ENCODE measurements around the gene SLC5A1.
"Not testable (repeated sequence)": the region's sequence is repeated elsewhere in the genome, so short reads cannot be mapped to it uniquely, and the experiment has no call there.

Gene SLC5A1

DNA sequence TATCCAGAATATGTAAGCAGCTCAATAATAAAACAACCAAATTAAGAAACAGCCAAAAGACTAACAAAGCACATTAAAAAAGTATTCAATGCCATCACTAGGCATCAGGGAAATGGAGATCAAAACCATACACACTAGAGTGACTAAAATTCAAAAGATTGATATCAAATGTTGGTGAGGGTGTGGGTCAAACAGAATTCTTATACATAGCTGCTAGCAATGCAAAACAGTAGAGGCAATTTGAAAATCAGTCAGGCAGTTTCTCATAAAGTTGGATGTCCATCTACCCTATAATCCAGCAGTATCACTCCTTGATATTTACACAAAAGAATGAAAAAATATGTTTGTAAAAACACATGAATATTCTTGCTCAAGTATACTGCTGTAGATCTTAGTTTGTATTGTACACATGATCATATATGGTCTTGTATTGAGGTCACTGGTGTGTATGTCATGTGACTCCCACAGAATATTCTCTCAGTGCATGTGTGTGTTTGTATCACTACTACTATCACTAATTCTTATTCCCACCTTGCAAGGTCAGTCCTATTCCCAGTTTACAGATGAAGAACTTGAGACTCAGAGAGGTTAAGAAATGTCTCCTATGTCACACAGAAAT is 54.9 kb downstream of the SLC5A1 start:
- no peak for DNase-seq

DNA sequence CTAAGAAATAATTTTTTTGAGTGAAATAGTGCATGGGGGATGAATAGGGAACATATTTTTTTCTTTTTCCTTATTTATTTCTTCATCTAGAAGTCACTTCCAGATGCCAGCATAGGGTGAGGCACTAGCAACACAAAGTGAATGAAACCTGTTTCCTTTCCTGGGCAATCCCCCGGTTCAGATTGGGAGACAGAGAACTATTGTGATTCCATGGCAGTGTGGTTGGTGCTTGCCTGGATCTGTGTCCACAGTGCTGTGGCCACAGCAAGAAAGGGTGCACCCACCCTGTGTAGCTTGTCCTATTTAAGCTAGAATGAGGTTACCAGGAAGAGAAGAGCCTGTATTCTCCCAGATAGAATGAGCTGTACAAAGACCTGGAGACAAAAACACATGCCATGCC is 57.6 kb downstream of the SLC5A1 start:
- DNase-seq = no peak

GRCh38 chr22:32103658-32104315 is 60.7 kb downstream of the SLC5A1 start:
- no peak for DNase-seq

DNA sequence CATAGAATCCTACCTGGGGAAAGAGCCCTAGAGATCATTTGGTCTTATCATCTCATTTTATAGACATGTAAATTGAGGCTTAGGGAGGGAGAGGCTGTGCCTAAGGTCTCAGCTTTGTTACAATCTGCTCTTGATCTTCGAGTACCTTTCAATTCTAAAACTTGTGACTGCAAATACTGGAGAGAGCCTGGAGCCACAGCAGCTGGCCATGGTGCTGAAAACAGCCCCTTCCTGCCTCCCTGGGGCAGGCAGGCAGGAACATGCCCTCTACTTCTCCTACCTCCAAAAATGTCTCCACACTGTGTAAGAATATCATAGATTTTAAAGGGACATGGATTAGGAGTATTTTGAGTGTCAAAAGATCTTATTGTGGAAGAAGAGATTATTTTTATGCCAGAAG is 63.9 kb downstream of the SLC5A1 start:
- no peak for DNase-seq

DNA sequence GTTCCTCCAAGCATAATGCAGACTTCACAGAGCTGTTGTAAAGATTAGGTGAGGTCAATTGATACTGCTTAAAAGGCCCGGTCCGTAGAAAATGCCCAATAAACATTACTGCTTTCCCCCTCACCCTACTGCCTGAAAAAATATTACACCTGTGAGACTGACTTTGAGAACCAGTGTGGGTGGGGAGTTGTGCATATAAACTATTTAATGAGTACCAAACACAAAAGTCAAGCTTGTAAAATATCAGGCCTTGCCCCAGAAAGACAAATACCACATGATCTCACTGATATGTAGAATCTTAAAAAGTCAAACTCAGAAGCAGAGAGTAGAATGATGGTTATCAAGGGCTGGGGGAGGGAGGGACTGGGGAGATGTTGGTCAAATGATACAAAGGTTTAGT is 69.3 kb downstream of the SLC5A1 start:
- no peak for DNase-seq

DNA sequence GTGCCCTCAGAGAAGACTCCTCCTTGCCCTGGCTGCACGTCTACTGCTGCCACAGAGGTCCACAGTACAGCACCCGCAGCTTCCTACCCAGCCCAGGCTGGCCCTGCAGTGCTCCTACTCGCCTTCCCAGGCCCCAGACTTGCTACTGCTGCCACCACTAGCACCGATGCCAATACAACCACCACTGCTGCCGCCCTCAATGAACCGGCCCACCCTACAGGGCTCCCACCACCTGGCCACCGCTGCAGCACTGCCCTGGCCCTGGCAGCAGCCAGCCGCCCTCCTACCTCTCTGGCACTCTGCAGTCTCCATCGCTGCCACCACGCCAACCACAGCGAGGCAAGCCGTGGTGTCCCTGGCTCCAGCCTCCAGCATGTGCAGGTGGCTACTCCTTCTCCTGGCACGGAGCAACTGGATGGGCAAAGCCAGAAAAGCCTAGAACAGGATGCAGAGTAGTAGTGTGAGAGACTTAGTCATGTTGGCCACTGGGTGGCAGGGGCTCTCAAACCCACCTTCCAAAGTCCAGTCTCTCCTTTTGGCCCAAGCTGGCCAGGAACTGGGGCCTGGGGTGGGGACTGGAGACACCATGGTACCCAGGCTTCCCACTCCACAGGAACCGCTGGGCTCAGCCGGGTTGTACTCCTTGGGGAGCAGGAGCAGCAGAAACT is 76.6 kb downstream of the SLC5A1 start:
- no peak for DNase-seq

GRCh38 chr22:32120603-32121002 is 77.5 kb downstream of the SLC5A1 start:
- no peak for DNase-seq

- DNase-seq = no peak
Observed at GRCh38 chr22:32122899-32123298, 79.8 kb downstream of the SLC5A1 start.

GRCh38 chr22:32123657-32124056 is 80.6 kb downstream of the SLC5A1 start:
- no peak for DNase-seq

DNA sequence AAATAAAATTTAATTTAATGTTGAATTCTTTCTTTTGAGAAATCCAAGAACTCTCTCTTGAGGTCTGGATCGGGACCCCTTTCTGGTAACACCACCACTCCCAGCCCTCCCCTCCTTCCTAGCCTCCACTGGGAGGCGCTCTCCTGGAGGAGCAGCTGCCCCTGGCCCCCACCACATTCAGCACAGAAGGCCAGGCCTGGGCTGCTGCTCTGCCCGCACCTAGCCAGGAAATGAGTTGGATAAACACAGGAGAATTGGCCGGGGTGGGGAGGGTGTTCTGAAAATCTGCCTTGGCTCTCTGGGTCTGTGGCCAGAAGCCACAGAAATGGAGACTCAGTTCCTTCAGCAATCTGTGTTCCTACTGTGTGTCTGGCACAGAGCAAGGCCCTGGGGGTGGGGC is 84.8 kb downstream of the SLC5A1 start:
- DNase-seq = no peak

- no peak for DNase-seq
Observed at GRCh38 chr22:32130464-32130863, 87.4 kb downstream of the SLC5A1 start.

GRCh38 chr22:32132126-32132525 is 89.1 kb downstream of the SLC5A1 start:
- DNase-seq = no peak

DNA sequence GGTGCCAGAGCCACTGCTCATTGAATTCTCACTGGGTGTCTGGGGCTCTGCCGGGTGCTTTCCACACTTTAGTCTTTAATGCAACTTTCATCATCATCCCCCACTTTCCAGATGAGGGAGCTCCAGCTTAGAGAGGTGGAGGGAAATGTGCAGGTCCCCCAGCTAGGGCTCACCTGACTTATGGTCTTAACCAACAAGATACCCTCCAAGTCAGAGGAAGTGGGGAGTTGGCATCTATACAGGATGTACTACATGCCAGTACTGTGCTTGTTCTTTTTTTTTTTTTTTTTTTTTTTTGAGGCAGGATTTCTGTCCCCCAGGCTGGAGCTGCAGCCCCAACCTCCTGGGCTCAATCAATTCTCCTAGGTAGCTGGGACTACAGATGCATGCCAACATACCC is 89.7 kb downstream of the SLC5A1 start:
- DNase-seq = no peak

DNA sequence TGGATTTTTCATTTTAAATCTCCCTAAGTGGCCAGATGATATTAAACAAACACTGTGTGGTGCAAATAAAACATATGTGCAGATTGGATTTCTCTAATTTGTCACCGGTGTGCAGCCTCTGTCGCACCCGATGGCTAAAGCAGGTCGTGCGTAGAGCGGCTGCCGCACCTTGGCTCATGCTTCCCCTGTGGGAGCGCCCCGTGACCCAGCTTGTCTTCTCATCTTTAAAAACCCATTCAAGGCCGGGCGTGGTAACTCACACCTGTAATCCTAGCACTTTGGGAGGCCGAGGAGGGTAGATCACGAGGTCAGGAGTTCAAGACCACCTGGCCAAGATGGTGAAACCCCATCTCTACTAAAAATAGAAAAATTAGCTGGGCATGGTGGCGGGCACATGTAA is 91.7 kb downstream of the SLC5A1 start:
- DNase-seq = not testable (repeated sequence)

DNA sequence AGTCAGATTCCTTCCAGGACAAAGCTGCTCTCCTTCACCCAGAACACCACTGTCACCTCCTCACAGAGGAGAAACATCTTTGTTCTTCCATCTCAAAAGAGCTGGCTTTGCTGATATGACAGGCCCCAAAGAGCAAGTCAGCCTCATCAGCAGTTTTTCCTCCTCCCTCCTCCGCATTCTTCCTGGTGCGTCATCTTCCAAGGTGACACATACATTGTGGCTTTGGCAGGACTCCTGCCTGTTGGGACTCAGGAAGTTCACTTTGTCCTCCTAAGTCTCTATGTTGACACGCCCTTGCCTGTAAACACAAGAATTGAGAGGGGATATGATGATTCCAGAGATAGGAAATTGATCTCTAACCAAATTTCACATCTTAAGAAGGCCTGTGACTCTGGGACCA is 92.9 kb downstream of the SLC5A1 start:
- not testable (repeated sequence) for DNase-seq

DNA sequence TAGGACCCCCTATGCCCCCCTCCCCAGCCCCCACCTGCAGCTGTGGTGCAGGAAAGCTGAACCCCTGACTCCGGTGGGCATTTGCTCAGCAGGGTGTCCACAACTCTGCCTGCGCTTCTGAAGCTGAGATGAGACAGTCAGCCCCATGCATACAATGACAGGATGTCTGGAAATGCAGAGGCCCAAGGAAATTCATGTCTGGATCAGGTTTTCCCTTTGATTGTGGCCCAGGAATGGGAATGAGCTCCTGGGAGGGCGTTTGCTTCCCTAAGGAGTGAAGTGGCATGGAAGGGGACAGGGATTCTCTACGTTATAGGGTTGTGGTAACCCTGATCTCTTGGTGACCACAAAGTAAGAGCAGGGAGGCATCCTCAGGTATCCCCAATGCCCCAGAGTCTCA is 93.8 kb downstream of the SLC5A1 start:
- DNase-seq = not testable (repeated sequence)

GRCh38 chr22:32137731-32138324 is 94.8 kb downstream of the SLC5A1 start:
- DNase-seq = not testable (repeated sequence)

GRCh38 chr22:32138576-32138975 is 95.5 kb downstream of the SLC5A1 start:
- not testable (repeated sequence) for DNase-seq

- not testable (repeated sequence) for DNase-seq
Observed at GRCh38 chr22:32140688-32141087, 97.6 kb downstream of the SLC5A1 start.

- DNase-seq = no peak
Observed at GRCh38 chr22:32142600-32142999, 99.5 kb downstream of the SLC5A1 start.

- DNase-seq = no peak
Observed at GRCh38 chr22:32144496-32145274, 101.6 kb downstream of the SLC5A1 start.

DNA sequence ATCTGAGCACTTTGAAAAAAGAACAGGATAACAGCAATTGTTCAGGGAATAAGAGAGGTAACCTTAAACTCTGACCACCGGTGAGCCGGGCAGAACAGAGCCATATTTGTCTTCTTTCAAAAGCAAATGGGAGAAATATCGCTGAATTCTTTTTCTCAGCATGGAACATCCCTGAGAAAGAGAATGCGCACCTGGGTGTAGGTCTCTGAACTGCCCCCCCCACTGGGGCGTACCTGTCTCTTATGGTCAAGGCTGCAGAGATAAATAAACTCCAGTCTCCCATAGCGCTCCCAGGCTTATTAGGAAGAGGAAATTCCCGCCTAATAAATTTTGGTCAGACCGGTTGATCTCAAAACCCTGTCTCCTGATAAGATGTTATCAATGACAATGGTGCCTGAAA is 104.1 kb downstream of the SLC5A1 start:
- DNase-seq = not testable (repeated sequence)

GRCh38 chr22:32148372-32148771 is 105.3 kb downstream of the SLC5A1 start:
- not testable (repeated sequence) for DNase-seq

Data from cerebellar nuclear complex (tissue), 1 donor.